ENCODE data around the gene BIVM.

BIVM gene

DNA sequence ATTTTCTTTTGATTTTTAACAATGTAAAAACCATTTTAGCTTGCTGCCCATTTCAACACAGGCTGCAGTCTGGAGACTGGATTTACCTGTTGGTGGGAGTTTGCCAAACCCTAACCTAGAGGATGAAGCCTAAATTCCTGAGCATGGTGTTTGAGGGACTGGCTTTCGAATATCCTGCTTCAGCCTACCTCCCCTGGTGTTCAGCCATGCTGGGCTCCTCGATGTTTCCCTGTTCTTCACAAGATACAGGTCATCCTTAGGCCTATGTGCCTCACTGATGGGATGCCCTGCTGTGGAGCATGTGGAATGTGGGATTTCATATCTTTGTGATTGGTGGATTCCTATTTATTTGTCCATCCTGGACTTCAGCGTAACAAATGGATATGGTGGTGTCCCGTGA lies 26.5 kb downstream of the BIVM start:
- H3K4me1 ChIP-seq (ENCODE audit: insufficient read depth, low read length, poor library complexity, severe bottlenecking), result no peaks in the 10 kb centered on the region
- no peaks in the 10 kb centered on the region for H3K27me3 ChIP-seq (ENCODE audit: insufficient read depth, low read length, poor library complexity, severe bottlenecking)
- H3K36me3 ChIP-seq (ENCODE audit: insufficient read depth, low read length), result no peaks in the 10 kb centered on the region
- H3K9ac ChIP-seq (ENCODE audit: low read depth, low read length, poor library complexity, severe bottlenecking), result no peak overlapping the region
- H3K9me3 ChIP-seq (ENCODE audit: insufficient read depth, low read depth, low read length), result no peaks in the 10 kb centered on the region; the same call in 1 of the 2 replicates
- no peak overlapping the region for H2AFZ ChIP-seq (ENCODE audit: low read length)
- H3K4me2 ChIP-seq (ENCODE audit: low read depth, low read length, poor library complexity, severe bottlenecking), result no peak overlapping the region
- TF ChIP-seq, protein P1, sequence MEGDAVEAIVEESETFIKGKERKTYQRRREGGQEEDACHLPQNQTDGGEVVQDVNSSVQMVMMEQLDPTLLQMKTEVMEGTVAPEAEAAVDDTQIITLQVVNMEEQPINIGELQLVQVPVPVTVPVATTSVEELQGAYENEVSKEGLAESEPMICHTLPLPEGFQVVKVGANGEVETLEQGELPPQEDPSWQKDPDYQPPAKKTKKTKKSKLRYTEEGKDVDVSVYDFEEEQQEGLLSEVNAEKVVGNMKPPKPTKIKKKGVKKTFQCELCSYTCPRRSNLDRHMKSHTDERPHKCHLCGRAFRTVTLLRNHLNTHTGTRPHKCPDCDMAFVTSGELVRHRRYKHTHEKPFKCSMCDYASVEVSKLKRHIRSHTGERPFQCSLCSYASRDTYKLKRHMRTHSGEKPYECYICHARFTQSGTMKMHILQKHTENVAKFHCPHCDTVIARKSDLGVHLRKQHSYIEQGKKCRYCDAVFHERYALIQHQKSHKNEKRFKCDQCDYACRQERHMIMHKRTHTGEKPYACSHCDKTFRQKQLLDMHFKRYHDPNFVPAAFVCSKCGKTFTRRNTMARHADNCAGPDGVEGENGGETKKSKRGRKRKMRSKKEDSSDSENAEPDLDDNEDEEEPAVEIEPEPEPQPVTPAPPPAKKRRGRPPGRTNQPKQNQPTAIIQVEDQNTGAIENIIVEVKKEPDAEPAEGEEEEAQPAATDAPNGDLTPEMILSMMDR (conservative IDR thresholded peaks at IDR 0.05; ENCODE audit: low read length), result no peak
- no peak for TF ChIP-seq EZH2phosphoT487 (IDR thresholded peaks at IDR 0.05; ENCODE audit: borderline replicate concordance)
- no peak overlapping the region for H3K4me3 ChIP-seq (ENCODE audit: low read length, poor library complexity, severe bottlenecking)
- H3K79me2 ChIP-seq (ENCODE audit: insufficient read depth, low read length), result no peaks in the 10 kb centered on the region
- H4K20me1 ChIP-seq (ENCODE audit: insufficient read depth, low read length, poor library complexity, severe bottlenecking), result no peaks in the 10 kb centered on the region
- H3K9me2 ChIP-seq (replicated peaks; ENCODE audit: low read depth, low read length), result no peaks in the 10 kb centered on the region
- H3F3A ChIP-seq (ENCODE audit: low read depth), result no peaks in the 10 kb centered on the region

DNA sequence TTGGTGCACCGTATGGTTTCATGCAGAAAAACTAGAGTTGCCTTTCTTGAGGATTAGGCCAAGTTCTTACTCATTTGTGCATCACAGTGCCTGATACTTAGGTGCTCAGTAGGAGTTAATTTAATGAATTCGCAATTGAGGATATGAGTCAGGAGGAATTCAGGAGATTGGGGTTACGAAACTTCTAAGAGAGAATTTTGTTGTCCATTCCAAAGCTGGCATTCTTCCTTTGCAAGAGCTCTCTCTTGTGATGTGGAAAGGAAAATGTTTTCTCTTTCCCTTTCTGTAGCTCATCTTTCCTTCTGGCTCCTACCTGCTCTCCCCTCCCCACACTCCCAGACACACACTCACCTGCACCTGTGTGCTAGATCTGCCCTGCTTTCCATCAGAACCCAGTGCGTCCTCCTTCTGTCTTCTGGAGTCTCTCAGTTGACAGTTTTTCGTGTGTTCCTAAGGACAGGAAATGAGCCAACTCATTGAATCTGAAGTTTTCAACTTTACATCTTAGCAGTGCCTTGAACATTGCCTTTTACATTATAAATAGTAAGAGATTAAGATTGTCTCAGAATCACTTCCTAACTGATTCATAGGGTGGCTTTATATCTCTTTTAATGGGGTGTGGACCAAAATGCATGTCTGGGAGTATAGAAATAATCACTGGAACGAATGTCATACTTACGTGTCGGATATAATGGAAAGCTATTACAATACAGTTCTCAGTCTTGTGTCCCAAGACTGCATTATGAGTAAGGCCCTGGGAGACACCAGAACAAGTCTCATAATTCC lies 27.2 kb downstream of the BIVM start:
- no peaks in the 10 kb centered on the region for H3K27me3 ChIP-seq (ENCODE audit: insufficient read depth, low read length, poor library complexity, severe bottlenecking)
- H3F3A ChIP-seq (ENCODE audit: low read depth), result no peaks in the 10 kb centered on the region
- H3K4me3 ChIP-seq (ENCODE audit: low read length, poor library complexity, severe bottlenecking), result no peak overlapping the region
- no peaks in the 10 kb centered on the region for H3K4me1 ChIP-seq (ENCODE audit: insufficient read depth, low read length, poor library complexity, severe bottlenecking)
- no peaks in the 10 kb centered on the region for H3K36me3 ChIP-seq (ENCODE audit: insufficient read depth, low read length)
- no peaks in the 10 kb centered on the region for H3K79me2 ChIP-seq (ENCODE audit: insufficient read depth, low read length)
- no peaks in the 10 kb centered on the region for H4K20me1 ChIP-seq (ENCODE audit: insufficient read depth, low read length, poor library complexity, severe bottlenecking)
- no peak overlapping the region for H3K9ac ChIP-seq (ENCODE audit: low read depth, low read length, poor library complexity, severe bottlenecking)
- TF ChIP-seq, protein P1 (conservative IDR thresholded peaks at IDR 0.05; ENCODE audit: low read length), result no peak
- no peak for TF ChIP-seq EZH2phosphoT487 (IDR thresholded peaks at IDR 0.05; ENCODE audit: borderline replicate concordance)
- no peaks in the 10 kb centered on the region; the same call in 1 of the 2 replicates for H3K9me3 ChIP-seq (ENCODE audit: insufficient read depth, low read depth, low read length)
- no peaks in the 10 kb centered on the region for H3K9me2 ChIP-seq (replicated peaks; ENCODE audit: low read depth, low read length)
- H3K4me2 ChIP-seq (ENCODE audit: low read depth, low read length, poor library complexity, severe bottlenecking), result no peak overlapping the region
- H2AFZ ChIP-seq (ENCODE audit: low read length), result no peak overlapping the region

DNA sequence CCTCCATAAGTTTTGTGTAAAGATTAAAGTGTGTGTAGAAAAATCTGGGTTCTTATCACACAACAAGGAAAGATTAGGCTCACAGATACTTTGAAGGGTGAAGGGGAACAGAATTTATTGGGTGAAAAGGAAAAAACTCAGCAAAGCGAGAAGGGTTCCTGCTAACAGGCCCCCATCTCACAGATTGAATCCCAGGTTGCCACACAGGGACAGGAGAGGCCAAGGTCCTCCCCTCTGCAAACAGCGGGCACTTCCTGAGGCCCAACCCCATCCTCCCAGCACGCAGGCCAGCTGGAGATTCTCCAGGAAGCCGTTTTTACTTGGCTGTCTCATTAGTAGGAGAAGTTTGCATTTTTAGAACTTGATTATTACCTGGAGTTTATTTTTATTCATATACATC lies 31.7 kb downstream of the BIVM start:
- H3K79me2 ChIP-seq (ENCODE audit: insufficient read depth, low read length), result no peaks in the 10 kb centered on the region
- H3K27me3 ChIP-seq (ENCODE audit: insufficient read depth, low read length, poor library complexity, severe bottlenecking), result no peaks in the 10 kb centered on the region
- no peaks in the 10 kb centered on the region for H3K4me1 ChIP-seq (ENCODE audit: insufficient read depth, low read length, poor library complexity, severe bottlenecking)
- no peak overlapping the region for H3K4me2 ChIP-seq (ENCODE audit: low read depth, low read length, poor library complexity, severe bottlenecking)
- H3K36me3 ChIP-seq (ENCODE audit: insufficient read depth, low read length), result no peaks in the 10 kb centered on the region
- H3K4me3 ChIP-seq (ENCODE audit: low read length, poor library complexity, severe bottlenecking), result no peak overlapping the region
- H2AFZ ChIP-seq (ENCODE audit: low read length), result no peak overlapping the region
- TF ChIP-seq, protein P1 (conservative IDR thresholded peaks at IDR 0.05; ENCODE audit: low read length), result no peak
- no peak for TF ChIP-seq EZH2phosphoT487 (IDR thresholded peaks at IDR 0.05; ENCODE audit: borderline replicate concordance)
- no peaks in the 10 kb centered on the region for H3K9me3 ChIP-seq (ENCODE audit: insufficient read depth, low read depth, low read length)
- no peaks in the 10 kb centered on the region for H3K9me2 ChIP-seq (replicated peaks; ENCODE audit: low read depth, low read length)
- no peaks in the 10 kb centered on the region for H4K20me1 ChIP-seq (ENCODE audit: insufficient read depth, low read length, poor library complexity, severe bottlenecking)
- no peak overlapping the region for H3K9ac ChIP-seq (ENCODE audit: low read depth, low read length, poor library complexity, severe bottlenecking)
- H3F3A ChIP-seq (ENCODE audit: low read depth), result no peaks in the 10 kb centered on the region

Data from Loucy (cell line).